Glomerular visceral epithelial cell (primary cell): ENCODE results near the gene OGFOD1.

Source experiments
- DNase-seq: peaks from one replicate; pipeline ENCODE4 v3.0.0-alpha.2; 2016; ENCODE audit errors: extremely low spot score

OGFOD1 gene

GRCh38 chr16:56525236-56525635, 73.9 kb downstream of the OGFOD1 start:
- peak; percentile 4 for DNase-seq
